K562 (cell line): ENCODE measurements around the gene TULP3. TPM values are rescaled to one million over a fixed set of nuclear protein-coding genes. Genes with fewer than 3 reads are reported as not detected.

Source experiments
- ATF7 ChIP-seq: fragments of 450-650 bp; IDR thresholded peaks from 2 replicates; pipeline ENCODE4 v1.7.1; 2014; ENCODE audit warnings: mild to moderate bottlenecking, moderate library complexity
- KHSRP ChIP-seq: fragments of 450-650 bp; IDR thresholded peaks from 2 replicates; pipeline ENCODE4 v1.6.1; 2017
- NEUROD1 ChIP-seq: fragments of 150-350 bp; IDR thresholded peaks from 2 replicates; pipeline ENCODE4 v1.6.1; 2014; ENCODE audit warnings: borderline replicate concordance, low read length, low read depth; ENCODE audit not compliant: partially characterized antibody
- NFXL1 ChIP-seq: fragments of 450-650 bp; formaldehyde crosslinking; IDR thresholded peaks from 2 replicates; pipeline ENCODE4 v1.4.0; 2021; ENCODE audit warnings: mild to moderate bottlenecking
- POLR2AphosphoS5 ChIP-seq: IDR thresholded peaks from 2 replicates; pipeline ENCODE4 v1.6.1; 2011; ENCODE audit warnings: mild to moderate bottlenecking, low read depth, low read length, moderate library complexity; ENCODE audit not compliant: control insufficient read depth, insufficient read depth
- RB1 ChIP-seq: fragments of 450-650 bp; IDR thresholded peaks from 2 replicates; pipeline ENCODE4 v1.6.1; 2017; ENCODE audit warnings: low read depth, mild to moderate bottlenecking
- TBP ChIP-seq: optimal IDR thresholded peaks from 2 replicates; pipeline ENCODE3; 2011; ENCODE audit warnings: low read depth, low read length, improper control_type of control experiment
- TSC22D4 ChIP-seq: fragments of 450-650 bp; IDR thresholded peaks from 2 replicates; pipeline ENCODE4 v1.6.1; 2016; ENCODE audit warnings: missing genetic modification characterization, missing biosample characterization, control low read depth
- ZNF253 ChIP-seq: fragments of 250-450 bp; sonication (Bioruptor Pico); conservative IDR thresholded peaks from 2 replicates; pipeline ENCODE4 v1.6.1; 2021; ENCODE audit warnings: mild to moderate bottlenecking
- polyA plus RNA-seq, 8 experiments: library from polyadenylated mRNA; depleted of rRNA in 4 of 8; stranded (reverse) in 5 of 8; unstranded in 3 of 8; fragments of >200 nt; fragmentation: Nextera tagmentation in 2 of 8; fragmentation: Illumina TruSeq in 1 of 8; extraction: Ambion mirVana in 2 of 8; extraction: Trizol in 1 of 8; gene quantifications; 2 replicates each; pipeline versions ENCODE4 v1.2.1 to v1.2.3, GENCODE V29; 2011 to 2014; ENCODE audit warnings: inconsistent platforms in 1 of 8, missing spikeins in 1 of 8
- total RNA-seq, 7 experiments: library from RNA; depleted of rRNA in 6 of 7; stranded (reverse); fragments of >200 nt in 6 of 7; fragmentation: Illumina TruSeq in 2 of 7; extraction: Trizol in 2 of 7; gene quantifications; 2 replicates each; pipeline versions ENCODE4 v1.2.1 to v1.2.3, GENCODE V29; 2011 to 2021; ENCODE audit warnings: low replicate concordance in 1 of 7
- TF ChIP-seq, protein P1 (sequence below), 2 experiments: fragments of 450-650 bp in 1 of 2; sonication (generic) in 1 of 2; formaldehyde crosslinking in 1 of 2; IDR thresholded peaks; 2 replicates each; pipeline versions ENCODE4 v1.7.1 to v1.9.0; 2016 to 2022; ENCODE audit warnings: inconsistent platforms in 1 of 2, mild to moderate bottlenecking in 1 of 2, missing genetic modification reagents in 1 of 2
- TF ChIP-seq, protein P2 (sequence below): fragments of 450-650 bp; formaldehyde crosslinking; IDR thresholded peaks from 2 replicates; pipeline ENCODE4 v1.4.0; 2022; ENCODE audit warnings: mild to moderate bottlenecking, moderate library complexity
- TF ChIP-seq, protein P3 (sequence below): fragments of 200-800 bp; sonication (Bioruptor generic); IDR thresholded peaks from 2 replicates; pipeline ENCODE4 v1.6.1; 2017; ENCODE audit warnings: missing genetic modification characterization, missing compliant biosample characterization
- TF ChIP-seq, protein P4 (sequence below): fragments of 450-650 bp; formaldehyde crosslinking; IDR thresholded peaks from 2 replicates; pipeline ENCODE4 v1.4.0; 2020; ENCODE audit warnings: mild to moderate bottlenecking, moderate library complexity

The TULP3 gene
- total and polyA plus RNA-seq, 9 of the 15 experiments (the other 6 are each of a cell fraction or from before 2014, with no cell fraction given), result 3.6 to 13.3 (median 7.3) TPM

DNA sequence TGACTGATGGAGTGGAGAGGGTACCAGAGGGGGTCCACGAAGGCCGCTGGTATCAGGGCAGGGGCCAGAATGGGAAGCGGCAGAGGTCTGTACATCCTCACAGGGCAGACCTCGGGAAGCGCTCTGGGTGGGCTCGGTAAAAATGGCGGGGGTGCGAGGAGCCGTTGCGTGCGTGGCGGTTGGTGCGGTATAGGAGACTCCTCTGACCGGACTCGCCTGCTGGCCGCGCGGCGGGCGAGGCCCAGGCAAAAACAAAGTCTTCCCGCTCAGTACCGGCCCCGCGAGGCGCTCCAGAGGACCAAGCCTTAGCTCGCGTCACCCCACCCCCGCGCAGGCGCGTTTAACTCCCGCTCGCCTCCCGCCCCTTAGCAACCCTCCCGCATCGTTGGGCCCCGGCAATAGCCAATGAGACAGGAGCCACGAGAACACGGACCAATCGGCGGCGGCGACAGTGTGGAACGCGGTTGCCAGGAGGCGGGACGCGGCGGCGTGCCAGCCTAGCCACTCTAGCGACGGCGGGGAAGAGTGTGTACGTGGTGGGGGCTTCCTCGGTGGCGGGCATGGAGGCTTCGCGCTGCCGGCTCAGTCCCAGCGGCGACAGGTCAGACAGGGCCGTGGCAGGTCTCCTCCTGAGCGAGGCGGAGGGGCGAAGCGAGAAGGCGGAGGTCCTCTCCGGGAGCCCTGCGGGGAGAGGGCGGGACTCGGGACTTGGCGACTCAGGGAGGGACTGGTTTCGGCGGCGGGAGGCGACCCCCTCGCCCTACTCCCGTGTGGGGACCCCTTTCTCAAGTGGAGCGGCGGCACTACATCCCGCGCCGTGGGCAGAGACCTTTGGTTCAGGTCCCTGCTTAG is at the start of gene TULP3 (continued):
- TF ChIP-seq, protein P1, sequence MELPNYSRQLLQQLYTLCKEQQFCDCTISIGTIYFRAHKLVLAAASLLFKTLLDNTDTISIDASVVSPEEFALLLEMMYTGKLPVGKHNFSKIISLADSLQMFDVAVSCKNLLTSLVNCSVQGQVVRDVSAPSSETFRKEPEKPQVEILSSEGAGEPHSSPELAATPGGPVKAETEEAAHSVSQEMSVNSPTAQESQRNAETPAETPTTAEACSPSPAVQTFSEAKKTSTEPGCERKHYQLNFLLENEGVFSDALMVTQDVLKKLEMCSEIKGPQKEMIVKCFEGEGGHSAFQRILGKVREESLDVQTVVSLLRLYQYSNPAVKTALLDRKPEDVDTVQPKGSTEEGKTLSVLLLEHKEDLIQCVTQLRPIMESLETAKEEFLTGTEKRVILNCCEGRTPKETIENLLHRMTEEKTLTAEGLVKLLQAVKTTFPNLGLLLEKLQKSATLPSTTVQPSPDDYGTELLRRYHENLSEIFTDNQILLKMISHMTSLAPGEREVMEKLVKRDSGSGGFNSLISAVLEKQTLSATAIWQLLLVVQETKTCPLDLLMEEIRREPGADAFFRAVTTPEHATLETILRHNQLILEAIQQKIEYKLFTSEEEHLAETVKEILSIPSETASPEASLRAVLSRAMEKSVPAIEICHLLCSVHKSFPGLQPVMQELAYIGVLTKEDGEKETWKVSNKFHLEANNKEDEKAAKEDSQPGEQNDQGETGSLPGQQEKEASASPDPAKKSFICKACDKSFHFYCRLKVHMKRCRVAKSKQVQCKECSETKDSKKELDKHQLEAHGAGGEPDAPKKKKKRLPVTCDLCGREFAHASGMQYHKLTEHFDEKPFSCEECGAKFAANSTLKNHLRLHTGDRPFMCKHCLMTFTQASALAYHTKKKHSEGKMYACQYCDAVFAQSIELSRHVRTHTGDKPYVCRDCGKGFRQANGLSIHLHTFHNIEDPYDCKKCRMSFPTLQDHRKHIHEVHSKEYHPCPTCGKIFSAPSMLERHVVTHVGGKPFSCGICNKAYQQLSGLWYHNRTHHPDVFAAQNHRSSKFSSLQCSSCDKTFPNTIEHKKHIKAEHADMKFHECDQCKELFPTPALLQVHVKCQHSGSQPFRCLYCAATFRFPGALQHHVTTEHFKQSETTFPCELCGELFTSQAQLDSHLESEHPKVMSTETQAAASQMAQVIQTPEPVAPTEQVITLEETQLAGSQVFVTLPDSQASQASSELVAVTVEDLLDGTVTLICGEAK (IDR thresholded peaks at IDR 0.05), result peak; percentile 7; the same call in 1 of the 2 replicates
- TF ChIP-seq, protein P1 (CRISPR knock-in tag; IDR thresholded peaks at IDR 0.05), result no peak
- TF ChIP-seq TSC22D4 (tag) (no peak), POLR2AphosphoS5 (no peak), ZNF253 (CRISPR knock-in tag) (no peak), ATF7 (peak; percentile 59; the same call in 1 of the 2 replicates), NFXL1 (CRISPR knock-in tag) (no peak), TBP (peak; percentile 11), KHSRP (no peak), RB1 (0 out of 2 replicates have a peak, but pooled peaks have one; percentile 17), NEUROD1 (peak; percentile 93)
- TF ChIP-seq, protein P2, sequence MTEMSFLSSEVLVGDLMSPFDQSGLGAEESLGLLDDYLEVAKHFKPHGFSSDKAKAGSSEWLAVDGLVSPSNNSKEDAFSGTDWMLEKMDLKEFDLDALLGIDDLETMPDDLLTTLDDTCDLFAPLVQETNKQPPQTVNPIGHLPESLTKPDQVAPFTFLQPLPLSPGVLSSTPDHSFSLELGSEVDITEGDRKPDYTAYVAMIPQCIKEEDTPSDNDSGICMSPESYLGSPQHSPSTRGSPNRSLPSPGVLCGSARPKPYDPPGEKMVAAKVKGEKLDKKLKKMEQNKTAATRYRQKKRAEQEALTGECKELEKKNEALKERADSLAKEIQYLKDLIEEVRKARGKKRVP (CRISPR knock-in tag), result no peak
- TF ChIP-seq, protein P3, sequence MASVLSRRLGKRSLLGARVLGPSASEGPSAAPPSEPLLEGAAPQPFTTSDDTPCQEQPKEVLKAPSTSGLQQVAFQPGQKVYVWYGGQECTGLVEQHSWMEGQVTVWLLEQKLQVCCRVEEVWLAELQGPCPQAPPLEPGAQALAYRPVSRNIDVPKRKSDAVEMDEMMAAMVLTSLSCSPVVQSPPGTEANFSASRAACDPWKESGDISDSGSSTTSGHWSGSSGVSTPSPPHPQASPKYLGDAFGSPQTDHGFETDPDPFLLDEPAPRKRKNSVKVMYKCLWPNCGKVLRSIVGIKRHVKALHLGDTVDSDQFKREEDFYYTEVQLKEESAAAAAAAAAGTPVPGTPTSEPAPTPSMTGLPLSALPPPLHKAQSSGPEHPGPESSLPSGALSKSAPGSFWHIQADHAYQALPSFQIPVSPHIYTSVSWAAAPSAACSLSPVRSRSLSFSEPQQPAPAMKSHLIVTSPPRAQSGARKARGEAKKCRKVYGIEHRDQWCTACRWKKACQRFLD (CRISPR knock-in tag), result 0 out of 2 replicates have a peak, but pooled peaks have one; percentile 29
- TF ChIP-seq, protein P4, sequence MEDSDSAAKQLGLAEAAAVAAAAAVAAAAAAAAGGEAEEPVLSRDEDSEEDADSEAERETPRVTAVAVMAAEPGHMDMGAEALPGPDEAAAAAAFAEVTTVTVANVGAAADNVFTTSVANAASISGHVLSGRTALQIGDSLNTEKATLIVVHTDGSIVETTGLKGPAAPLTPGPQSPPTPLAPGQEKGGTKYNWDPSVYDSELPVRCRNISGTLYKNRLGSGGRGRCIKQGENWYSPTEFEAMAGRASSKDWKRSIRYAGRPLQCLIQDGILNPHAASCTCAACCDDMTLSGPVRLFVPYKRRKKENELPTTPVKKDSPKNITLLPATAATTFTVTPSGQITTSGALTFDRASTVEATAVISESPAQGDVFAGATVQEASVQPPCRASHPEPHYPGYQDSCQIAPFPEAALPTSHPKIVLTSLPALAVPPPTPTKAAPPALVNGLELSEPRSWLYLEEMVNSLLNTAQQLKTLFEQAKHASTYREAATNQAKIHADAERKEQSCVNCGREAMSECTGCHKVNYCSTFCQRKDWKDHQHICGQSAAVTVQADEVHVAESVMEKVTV (CRISPR knock-in tag), result no peak
